Measurements from ENCODE around the gene CD47.

CD47 gene

GRCh38 chr3:108065096-108065495 is 25.7 kb downstream of the CD47 start:
- DNase-seq (ENCODE audit: low spot score) = no peak
- H3K4ac ChIP-seq (ENCODE audit: low read length) = no peak overlapping the region
- H3K18ac ChIP-seq (ENCODE audit: low read length) = no peak overlapping the region
- no peaks in the 10 kb centered on the region for H3K79me1 ChIP-seq (ENCODE audit: low read depth, low read length)
- H2AFZ ChIP-seq (ENCODE audit: low read length) = no peak overlapping the region
- H3K14ac ChIP-seq (ENCODE audit: low read length) = no peak overlapping the region
- H3K27me3 ChIP-seq (ENCODE audit: control insufficient read depth in 3 of 3, insufficient read depth in 3 of 3, low read depth in 1 of 3, low read length in 3 of 3) = no peaks in the 10 kb centered on the region
- no peak overlapping the region for H3K4me3 ChIP-seq (ENCODE audit: low read length in 2 of 2)
- peaks cover 2 to 66% of the 10 kb centered on the region in 2 donors for H3K36me3 ChIP-seq (replicated peaks in 1 of 2; ENCODE audit: control insufficient read depth in 2 of 2, insufficient read depth in 2 of 2, low read length in 2 of 2)
- H4K8ac ChIP-seq (ENCODE audit: low read depth, low read length) = no peak overlapping the region
- H3K9ac ChIP-seq (ENCODE audit: low read depth, low read length, poor library complexity) = no peak overlapping the region
- H2AK5ac ChIP-seq (ENCODE audit: low read depth, low read length) = no peak overlapping the region
- H3K27ac ChIP-seq (replicated peaks; ENCODE audit: low read length) = no peak overlapping the region
- H3K4me1 ChIP-seq (ENCODE audit: control insufficient read depth in 2 of 2, insufficient read depth in 1 of 2, low read depth in 1 of 2, low read length in 2 of 2) = peaks cover 0 to 2% of the 10 kb centered on the region in 2 donors
- H3K4me2 ChIP-seq (ENCODE audit: insufficient read depth, low read length, poor library complexity, severe bottlenecking) = no peak overlapping the region
- no peak overlapping the region for H4K91ac ChIP-seq (ENCODE audit: low read depth, low read length, poor library complexity)
- H2BK12ac ChIP-seq (ENCODE audit: low read length) = no peak overlapping the region
- H3K23ac ChIP-seq (ENCODE audit: low read depth, low read length, poor library complexity) = no peak overlapping the region
- peaks cover 0 to 4% of the 10 kb centered on the region in 2 donors for H3K9me3 ChIP-seq (replicated peaks in 1 of 2; ENCODE audit: control insufficient read depth in 2 of 2, insufficient read depth in 1 of 2, low read depth in 1 of 2, low read length in 2 of 2)
- H2BK15ac ChIP-seq (ENCODE audit: low read length) = no peak overlapping the region
- no peak overlapping the region for H2BK120ac ChIP-seq (ENCODE audit: low read depth, low read length)
- H2BK5ac ChIP-seq (ENCODE audit: low read length) = no peak overlapping the region

DNA sequence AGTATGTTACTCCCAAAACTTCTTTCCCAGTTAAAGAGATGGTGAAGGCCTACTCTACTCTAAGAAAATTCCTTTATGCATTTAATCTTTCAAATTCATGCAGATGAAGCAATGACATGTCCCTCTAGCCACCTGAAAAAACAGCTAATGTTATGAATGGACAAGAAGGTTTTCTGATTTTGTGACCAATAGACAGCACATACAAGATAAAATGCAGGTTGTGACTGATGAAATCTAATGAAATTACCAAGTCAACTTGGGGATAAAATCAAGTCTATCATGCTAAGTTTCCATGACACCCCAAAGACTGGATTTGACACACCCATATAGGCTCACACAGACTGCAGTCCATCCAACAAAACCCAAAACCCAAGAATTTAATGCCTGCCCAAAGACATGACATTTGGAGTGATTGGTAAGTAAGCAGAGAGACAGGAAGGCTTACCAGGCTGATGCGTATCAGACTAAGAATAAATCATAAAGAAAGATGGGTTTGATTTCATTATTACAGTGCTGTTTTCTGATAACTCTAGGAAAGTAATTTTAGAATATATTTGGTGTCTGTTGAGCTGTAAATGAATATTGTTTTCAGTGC is 26.4 kb downstream of the CD47 start:
- Histone ChIP-seq H3K4me1 (ENCODE audit: control insufficient read depth in 2 of 2, insufficient read depth in 1 of 2, low read depth in 1 of 2, low read length in 2 of 2) (peaks cover 0 to 2% of the 10 kb centered on the region in 2 donors), H2AK5ac (ENCODE audit: low read depth, low read length) (no peak overlapping the region), H3K4ac (ENCODE audit: low read length) (no peak overlapping the region), H3K9me3 (replicated peaks in 1 of 2; ENCODE audit: control insufficient read depth in 2 of 2, insufficient read depth in 1 of 2, low read depth in 1 of 2, low read length in 2 of 2) (peaks cover 0 to 4% of the 10 kb centered on the region in 2 donors), H2BK120ac (ENCODE audit: low read depth, low read length) (no peak overlapping the region), H3K14ac (ENCODE audit: low read length) (no peak overlapping the region), H3K4me2 (ENCODE audit: insufficient read depth, low read length, poor library complexity, severe bottlenecking) (no peak overlapping the region), H2BK15ac (ENCODE audit: low read length) (no peak overlapping the region), H2BK5ac (ENCODE audit: low read length) (no peak overlapping the region), H3K4me3 (ENCODE audit: low read length in 2 of 2) (no peak overlapping the region), H3K27ac (replicated peaks; ENCODE audit: low read length) (no peak overlapping the region), H3K18ac (ENCODE audit: low read length) (no peak overlapping the region), H3K36me3 (replicated peaks in 1 of 2; ENCODE audit: control insufficient read depth in 2 of 2, insufficient read depth in 2 of 2, low read length in 2 of 2) (peaks cover 2 to 66% of the 10 kb centered on the region in 2 donors), H3K79me1 (ENCODE audit: low read depth, low read length) (no peaks in the 10 kb centered on the region), H3K9ac (ENCODE audit: low read depth, low read length, poor library complexity) (no peak overlapping the region), H3K23ac (ENCODE audit: low read depth, low read length, poor library complexity) (no peak overlapping the region), H4K91ac (ENCODE audit: low read depth, low read length, poor library complexity) (no peak overlapping the region), H2AFZ (ENCODE audit: low read length) (no peak overlapping the region), H2BK12ac (ENCODE audit: low read length) (no peak overlapping the region), H4K8ac (ENCODE audit: low read depth, low read length) (no peak overlapping the region), H3K27me3 (ENCODE audit: control insufficient read depth in 3 of 3, insufficient read depth in 3 of 3, low read depth in 1 of 3, low read length in 3 of 3) (no peaks in the 10 kb centered on the region)
- no CpG with 5 or more reads among the region's 1 CpG for WGBS, 2 donors (ENCODE audit: extremely low coverage in 2 of 2, insufficient read length in 2 of 2, insufficient replicate concordance in 1 of 2)
- no peak for DNase-seq (ENCODE audit: low spot score)

GRCh38 chr3:108062051-108062450 is 28.8 kb downstream of the CD47 start:
- Histone ChIP-seq H2BK15ac (ENCODE audit: low read length) (no peak overlapping the region), H3K4me3 (ENCODE audit: low read length in 2 of 2) (no peak overlapping the region), H3K18ac (ENCODE audit: low read length) (no peak overlapping the region), H3K23ac (ENCODE audit: low read depth, low read length, poor library complexity) (no peak overlapping the region), H2BK5ac (ENCODE audit: low read length) (no peak overlapping the region), H4K91ac (ENCODE audit: low read depth, low read length, poor library complexity) (no peak overlapping the region), H3K4me1 (ENCODE audit: control insufficient read depth in 2 of 2, insufficient read depth in 1 of 2, low read depth in 1 of 2, low read length in 2 of 2) (peaks cover 0 to 2% of the 10 kb centered on the region in 2 donors), H3K9me3 (replicated peaks in 1 of 2; ENCODE audit: control insufficient read depth in 2 of 2, insufficient read depth in 1 of 2, low read depth in 1 of 2, low read length in 2 of 2) (peaks cover 0 to 4% of the 10 kb centered on the region in 2 donors), H3K4ac (ENCODE audit: low read length) (no peak overlapping the region), H3K27me3 (ENCODE audit: control insufficient read depth in 3 of 3, insufficient read depth in 3 of 3, low read depth in 1 of 3, low read length in 3 of 3) (no peaks in the 10 kb centered on the region), H3K14ac (ENCODE audit: low read length) (no peak overlapping the region), H2AFZ (ENCODE audit: low read length) (no peak overlapping the region), H2AK5ac (ENCODE audit: low read depth, low read length) (no peak overlapping the region), H3K36me3 (replicated peaks in 1 of 2; ENCODE audit: control insufficient read depth in 2 of 2, insufficient read depth in 2 of 2, low read length in 2 of 2) (peaks cover 2 to 67% of the 10 kb centered on the region in 2 donors), H3K27ac (replicated peaks; ENCODE audit: low read length) (no peak overlapping the region), H3K4me2 (ENCODE audit: insufficient read depth, low read length, poor library complexity, severe bottlenecking) (no peak overlapping the region), H2BK12ac (ENCODE audit: low read length) (no peak overlapping the region), H3K79me1 (ENCODE audit: low read depth, low read length) (no peaks in the 10 kb centered on the region), H4K8ac (ENCODE audit: low read depth, low read length) (no peak overlapping the region), H2BK120ac (ENCODE audit: low read depth, low read length) (no peak overlapping the region), H3K9ac (ENCODE audit: low read depth, low read length, poor library complexity) (no peak overlapping the region)
- no CpG with 5 or more reads among the region's 1 CpG for WGBS, 2 donors (ENCODE audit: extremely low coverage in 2 of 2, insufficient read length in 2 of 2, insufficient replicate concordance in 1 of 2)
- DNase-seq (ENCODE audit: low spot score) = no peak

GRCh38 chr3:108060331-108060730 is 30.5 kb downstream of the CD47 start:
- Histone ChIP-seq H2AFZ (ENCODE audit: low read length) (no peak overlapping the region), H3K4me1 (ENCODE audit: control insufficient read depth in 2 of 2, insufficient read depth in 1 of 2, low read depth in 1 of 2, low read length in 2 of 2) (peaks cover 0 to 2% of the 10 kb centered on the region in 2 donors), H3K4ac (ENCODE audit: low read length) (no peak overlapping the region), H2AK5ac (ENCODE audit: low read depth, low read length) (no peak overlapping the region), H3K14ac (ENCODE audit: low read length) (no peak overlapping the region), H4K91ac (ENCODE audit: low read depth, low read length, poor library complexity) (no peak overlapping the region), H3K23ac (ENCODE audit: low read depth, low read length, poor library complexity) (no peak overlapping the region), H3K27ac (replicated peaks; ENCODE audit: low read length) (no peak overlapping the region), H3K79me1 (ENCODE audit: low read depth, low read length) (no peaks in the 10 kb centered on the region), H2BK12ac (ENCODE audit: low read length) (no peak overlapping the region), H3K9ac (ENCODE audit: low read depth, low read length, poor library complexity) (no peak overlapping the region), H2BK5ac (ENCODE audit: low read length) (no peak overlapping the region), H3K36me3 (replicated peaks in 1 of 2; ENCODE audit: control insufficient read depth in 2 of 2, insufficient read depth in 2 of 2, low read length in 2 of 2) (peaks cover 2 to 72% of the 10 kb centered on the region in 2 donors), H2BK15ac (ENCODE audit: low read length) (no peak overlapping the region), H3K9me3 (replicated peaks in 1 of 2; ENCODE audit: control insufficient read depth in 2 of 2, insufficient read depth in 1 of 2, low read depth in 1 of 2, low read length in 2 of 2) (peaks cover 0 to 4% of the 10 kb centered on the region in 2 donors), H3K27me3 (ENCODE audit: control insufficient read depth in 3 of 3, insufficient read depth in 3 of 3, low read depth in 1 of 3, low read length in 3 of 3) (no peaks in the 10 kb centered on the region), H2BK120ac (ENCODE audit: low read depth, low read length) (no peak overlapping the region), H3K18ac (ENCODE audit: low read length) (no peak overlapping the region), H3K4me2 (ENCODE audit: insufficient read depth, low read length, poor library complexity, severe bottlenecking) (no peak overlapping the region), H4K8ac (ENCODE audit: low read depth, low read length) (no peak overlapping the region), H3K4me3 (ENCODE audit: low read length in 2 of 2) (no peak overlapping the region)
- DNase-seq (ENCODE audit: low spot score) = no peak
- no CpG with 5 or more reads among the region's 3 CpGs for WGBS, 2 donors (ENCODE audit: extremely low coverage in 2 of 2, insufficient read length in 2 of 2, insufficient replicate concordance in 1 of 2)
